Left lobe of liver (tissue), 2 donors: Measurements from ENCODE around the gene UNC119. TPM values are rescaled to one million over a fixed set of nuclear protein-coding genes. Genes with fewer than 3 reads are reported as not detected.
A peak's percentile ranks its signal among the peaks of the same experiment; 100 is the strongest.
"Not testable (repeated sequence)": the region's sequence is repeated elsewhere in the genome, so short reads cannot be mapped to it uniquely, and the experiment has no call there.

Experiments used
- ATAC-seq: fragments of 200-7000 bp; cut with Tn5 transposase; one replicate; pipeline ENCODE4 v1.9.1; 2020; ENCODE audit warnings: mild to moderate bottlenecking, moderate library complexity
- DNase-seq: peaks from one replicate; pipeline ENCODE4 v3.0.0-alpha.2; 2020; ENCODE audit warnings: low spot score
- total RNA-seq: library from RNA; stranded (reverse); gene quantifications from one replicate; pipeline ENCODE4 v1.2.1, GENCODE V29; 2021
- donor health status: DM: no; HTN: no; CAD: no; lungs with moderate emphysema.
- donor health status: DM: no; HTN: yes; CAD: no.

The UNC119 gene
- 14.3 TPM for total RNA-seq

GRCh38 chr17:28552176-28552999 is at the start of gene UNC119:
Gene UNC119 (minus strand): TSS chr17:28552624. CDS start chr17:28552557, 67 bp downstream.
- peak; percentile 84 for DNase-seq
- peak; percentile 88 for ATAC-seq

- peak; percentile 59 for ATAC-seq
These were observed 47.1 kb upstream of the UNC119 start for GRCh38 chr17:28599311-28600184.

GRCh38 chr17:28598799-28599310 is 46.4 kb upstream of the UNC119 start, which contains the start of gene SPAG5:
Gene SPAG5 (minus strand): TSS chr17:28599025. CDS start chr17:28598946, 79 bp downstream.
- DNase-seq (peak; percentile 95), ATAC-seq (peak; percentile 94)

More at GRCh38 chr17:28599311-28600184, 47.1 kb upstream of the UNC119 start:
- peak; percentile 78 for DNase-seq

- ATAC-seq (peak; percentile 48), DNase-seq (peak; percentile 61)
These were observed 46.0 kb upstream of the UNC119 start for GRCh38 chr17:28598389-28598788.

- DNase-seq, result no peak
- peak; percentile 53 for ATAC-seq
These were observed 45.4 kb upstream of the UNC119 start for GRCh38 chr17:28597606-28598383.

- DNase-seq, result no peak
- no peak for ATAC-seq
These were observed 39.8 kb upstream of the UNC119 start for GRCh38 chr17:28592260-28592659.

- ATAC-seq, result no peak
- no peak for DNase-seq
These were observed 33.4 kb upstream of the UNC119 start for GRCh38 chr17:28585851-28586250.

GRCh38 chr17:28584434-28584833 is 32.0 kb upstream of the UNC119 start:
- ATAC-seq (no peak), DNase-seq (no peak)

- ATAC-seq, result no peak
These were observed 30.1 kb upstream of the UNC119 start for GRCh38 chr17:28582513-28582912.

GRCh38 chr17:28580959-28581358 is 28.5 kb upstream of the UNC119 start:
- DNase-seq (no peak), ATAC-seq (no peak)

More at GRCh38 chr17:28582513-28582912, 30.1 kb upstream of the UNC119 start:
- no peak for DNase-seq

GRCh38 chr17:28579526-28579925 is 27.1 kb upstream of the UNC119 start:
- ATAC-seq (no peak), DNase-seq (no peak)

GRCh38 chr17:28578246-28579195 is 26.1 kb upstream of the UNC119 start:
- ATAC-seq, result no peak
- DNase-seq, result no peak

- DNase-seq (no peak), ATAC-seq (no peak)
These were observed 25.0 kb upstream of the UNC119 start for GRCh38 chr17:28577466-28577824.

GRCh38 chr17:28576758-28577465 is 24.5 kb upstream of the UNC119 start, which contains the start of gene ALDOC:
Gene ALDOC (minus strand): TSS chr17:28576895. CDS start chr17:28575532, 1,363 bp downstream.
- DNase-seq (peak; percentile 99), ATAC-seq (peak; percentile 96)

- not testable (repeated sequence) for DNase-seq, ATAC-seq
These were observed 23.6 kb upstream of the UNC119 start for GRCh38 chr17:28576016-28576415.

GRCh38 chr17:28575126-28575795 is 22.8 kb upstream of the UNC119 start:
- DNase-seq (no peak), ATAC-seq (no peak)

- no peak for DNase-seq
- ATAC-seq, result no peak
These were observed 22.1 kb upstream of the UNC119 start for GRCh38 chr17:28574526-28574925.

- DNase-seq, result no peak
- no peak for ATAC-seq
These were observed 21.6 kb upstream of the UNC119 start for GRCh38 chr17:28573966-28574480.
